HEK293 (cell line): ENCODE results near the gene MID1IP1.

Source experiments
- CTCF ChIA-PET: fragments of 350-600 bp; formaldehyde crosslinking; extraction: SDS; loops from one replicate; lab custom pipeline; 2021; ENCODE audit warnings: antibody characterized with exemption; lab: Yijun Ruan, JAX
- POLR2A ChIA-PET: fragments of 300-600 bp; formaldehyde crosslinking; extraction: SDS; loops from one replicate; lab custom pipeline; 2020; ENCODE audit warnings: antibody characterized with exemption, inconsistent platforms; lab: Yijun Ruan, JAX
- H3K27ac ChIP-seq: fragments of 200-500 bp; sonication (Bioruptor generic); 2 replicates; pipeline ENCODE4 v1.5.1; 2014; ENCODE audit warnings: low read depth, low read length, control low read depth, inconsistent platforms; ENCODE audit errors: extremely low read depth
- H3K36me3 ChIP-seq, 2 experiments: fragments of 200-500 bp in 1 of 2; sonication (Bioruptor generic) in 1 of 2; 1 replicate in 1 of 2; 2 replicates in 1 of 2; pipeline ENCODE4 v1.5.1; 2014 to 2017; ENCODE audit warnings: inconsistent platforms in 2 of 2, low read length in 2 of 2; ENCODE audit not compliant: control insufficient read depth in 2 of 2, insufficient read depth in 1 of 2
- H3K4me1 ChIP-seq: fragments of 200-500 bp; sonication (Bioruptor generic); 2 replicates; pipeline ENCODE4 v1.5.1; 2014; ENCODE audit warnings: mild to moderate bottlenecking, low read length, inconsistent platforms; ENCODE audit not compliant: control insufficient read depth, insufficient read depth
- H3K4me3 ChIP-seq: 2 replicates; pipeline ENCODE4 v1.5.1; 2011; ENCODE audit warnings: low read depth, mild to moderate bottlenecking, control low read depth, low read length, moderate library complexity
- H3K9me3 ChIP-seq: fragments of 200-500 bp; sonication (Bioruptor generic); 2 replicates; pipeline ENCODE4 v1.5.1; 2014; ENCODE audit warnings: low read depth, low read length, inconsistent platforms; ENCODE audit not compliant: control insufficient read depth, insufficient read depth
- GLIS1 ChIP-seq: fragments of 450-650 bp; formaldehyde crosslinking; IDR thresholded peaks from 2 replicates; pipeline ENCODE4 v1.5.1; 2016; ENCODE audit warnings: missing biosample characterization, missing genetic modification characterization
- HOXA7 ChIP-seq: sonication (generic); formaldehyde crosslinking; IDR thresholded peaks from 2 replicates; pipeline ENCODE4 v1.8.1; 2022; ENCODE audit warnings: missing genetic modification reagents, borderline replicate concordance
- WT1 ChIP-seq: fragments of 450-650 bp; formaldehyde crosslinking; IDR thresholded peaks from 2 replicates; pipeline ENCODE4 v1.5.1; 2016; ENCODE audit warnings: missing biosample characterization, missing genetic modification characterization
- ZNF132 ChIP-seq: fragments of 450-650 bp; formaldehyde crosslinking; IDR thresholded peaks from 2 replicates; pipeline ENCODE4 v1.5.1; 2017; ENCODE audit warnings: missing biosample characterization, missing genetic modification characterization, borderline replicate concordance
- ZNF138 ChIP-seq: fragments of 450-650 bp; formaldehyde crosslinking; IDR thresholded peaks from 2 replicates; pipeline ENCODE4 v1.5.1; 2016; ENCODE audit warnings: missing biosample characterization, missing genetic modification characterization, borderline replicate concordance
- ZNF155 ChIP-seq: fragments of 450-650 bp; formaldehyde crosslinking; IDR thresholded peaks from 2 replicates; pipeline ENCODE4 v1.5.1; 2016; ENCODE audit warnings: missing biosample characterization, missing genetic modification characterization
- ZNF48 ChIP-seq: fragments of 450-650 bp; formaldehyde crosslinking; IDR thresholded peaks from 2 replicates; pipeline ENCODE4 v1.5.1; 2016; ENCODE audit warnings: missing biosample characterization, missing genetic modification characterization
- ZNF549 ChIP-seq: fragments of 450-650 bp; IDR thresholded peaks from 2 replicates; pipeline ENCODE4 v1.5.1; 2018; ENCODE audit warnings: missing biosample characterization, missing genetic modification characterization, mild to moderate bottlenecking, inconsistent platforms, moderate library complexity
- ZNF792 ChIP-seq: fragments of 450-650 bp; formaldehyde crosslinking; IDR thresholded peaks from 2 replicates; pipeline ENCODE4 v1.5.1; 2016; ENCODE audit warnings: missing biosample characterization, missing genetic modification characterization
- TF ChIP-seq, protein P1 (sequence below): fragments of 450-650 bp; formaldehyde crosslinking; IDR thresholded peaks from 2 replicates; pipeline ENCODE4 v1.5.1; 2017; ENCODE audit warnings: missing biosample characterization, missing genetic modification characterization
- TF ChIP-seq, protein P2 (sequence below): fragments of 450-650 bp; IDR thresholded peaks from 2 replicates; pipeline ENCODE4 v1.5.1; 2018; ENCODE audit warnings: missing biosample characterization, missing genetic modification characterization
- TF ChIP-seq, protein P3 (sequence below): fragments of 450-650 bp; formaldehyde crosslinking; IDR thresholded peaks from 2 replicates; pipeline ENCODE4 v1.5.0; 2017; ENCODE audit warnings: missing biosample characterization, missing genetic modification characterization, borderline replicate concordance
- TF ChIP-seq, protein P4 (sequence below): fragments of 450-650 bp; formaldehyde crosslinking; IDR thresholded peaks from 2 replicates; pipeline ENCODE4 v1.5.1; 2016; ENCODE audit warnings: missing biosample characterization, missing genetic modification characterization
- TF ChIP-seq, protein P5 (sequence below): fragments of 450-650 bp; IDR thresholded peaks from 2 replicates; pipeline ENCODE4 v1.5.1; 2018; ENCODE audit warnings: missing biosample characterization, mild to moderate bottlenecking, missing genetic modification characterization
- TF ChIP-seq, protein P6 (sequence below): fragments of 450-650 bp; formaldehyde crosslinking; IDR thresholded peaks from 2 replicates; pipeline ENCODE4 v1.5.1; 2016; ENCODE audit warnings: missing biosample characterization, missing genetic modification characterization

MID1IP1 gene

DNA sequence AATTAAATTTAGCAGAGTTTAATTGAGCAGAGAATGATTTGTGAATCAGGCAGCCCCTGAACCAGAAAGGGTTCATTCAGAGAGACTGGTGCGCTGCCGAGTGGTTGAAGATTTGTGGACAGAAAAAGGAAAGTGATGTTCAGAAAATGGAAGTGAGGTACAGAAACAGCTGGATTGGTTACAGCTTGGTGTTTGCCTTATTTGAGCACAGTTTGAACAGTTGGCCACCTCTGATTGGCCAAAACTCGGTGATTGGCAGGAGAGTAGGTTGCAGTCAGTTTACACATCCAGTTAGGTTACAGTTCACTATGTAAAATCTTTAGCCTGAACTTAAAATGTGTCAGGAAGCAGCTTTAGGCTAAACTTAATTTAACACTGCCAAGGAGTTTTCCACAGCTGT lies 14.9 kb downstream of the MID1IP1 start (continued):
- TF ChIP-seq, protein P1, sequence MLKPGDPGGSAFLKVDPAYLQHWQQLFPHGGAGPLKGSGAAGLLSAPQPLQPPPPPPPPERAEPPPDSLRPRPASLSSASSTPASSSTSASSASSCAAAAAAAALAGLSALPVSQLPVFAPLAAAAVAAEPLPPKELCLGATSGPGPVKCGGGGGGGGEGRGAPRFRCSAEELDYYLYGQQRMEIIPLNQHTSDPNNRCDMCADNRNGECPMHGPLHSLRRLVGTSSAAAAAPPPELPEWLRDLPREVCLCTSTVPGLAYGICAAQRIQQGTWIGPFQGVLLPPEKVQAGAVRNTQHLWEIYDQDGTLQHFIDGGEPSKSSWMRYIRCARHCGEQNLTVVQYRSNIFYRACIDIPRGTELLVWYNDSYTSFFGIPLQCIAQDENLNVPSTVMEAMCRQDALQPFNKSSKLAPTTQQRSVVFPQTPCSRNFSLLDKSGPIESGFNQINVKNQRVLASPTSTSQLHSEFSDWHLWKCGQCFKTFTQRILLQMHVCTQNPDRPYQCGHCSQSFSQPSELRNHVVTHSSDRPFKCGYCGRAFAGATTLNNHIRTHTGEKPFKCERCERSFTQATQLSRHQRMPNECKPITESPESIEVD (tag by site-specific recombination): no peak
- TF ChIP-seq HOXA7 (CRISPR knock-in tag): no peak
- no peak for TF ChIP-seq ZNF48 (tag by site-specific recombination)
- TF ChIP-seq, protein P2, sequence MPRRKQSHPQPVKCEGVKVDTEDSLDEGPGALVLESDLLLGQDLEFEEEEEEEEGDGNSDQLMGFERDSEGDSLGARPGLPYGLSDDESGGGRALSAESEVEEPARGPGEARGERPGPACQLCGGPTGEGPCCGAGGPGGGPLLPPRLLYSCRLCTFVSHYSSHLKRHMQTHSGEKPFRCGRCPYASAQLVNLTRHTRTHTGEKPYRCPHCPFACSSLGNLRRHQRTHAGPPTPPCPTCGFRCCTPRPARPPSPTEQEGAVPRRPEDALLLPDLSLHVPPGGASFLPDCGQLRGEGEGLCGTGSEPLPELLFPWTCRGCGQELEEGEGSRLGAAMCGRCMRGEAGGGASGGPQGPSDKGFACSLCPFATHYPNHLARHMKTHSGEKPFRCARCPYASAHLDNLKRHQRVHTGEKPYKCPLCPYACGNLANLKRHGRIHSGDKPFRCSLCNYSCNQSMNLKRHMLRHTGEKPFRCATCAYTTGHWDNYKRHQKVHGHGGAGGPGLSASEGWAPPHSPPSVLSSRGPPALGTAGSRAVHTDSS (tag by site-specific recombination): no peak
- TF ChIP-seq WT1 (tag by site-specific recombination): no peak
- no peak for TF ChIP-seq ZNF549 (tag by site-specific recombination)
- TF ChIP-seq, protein P3, sequence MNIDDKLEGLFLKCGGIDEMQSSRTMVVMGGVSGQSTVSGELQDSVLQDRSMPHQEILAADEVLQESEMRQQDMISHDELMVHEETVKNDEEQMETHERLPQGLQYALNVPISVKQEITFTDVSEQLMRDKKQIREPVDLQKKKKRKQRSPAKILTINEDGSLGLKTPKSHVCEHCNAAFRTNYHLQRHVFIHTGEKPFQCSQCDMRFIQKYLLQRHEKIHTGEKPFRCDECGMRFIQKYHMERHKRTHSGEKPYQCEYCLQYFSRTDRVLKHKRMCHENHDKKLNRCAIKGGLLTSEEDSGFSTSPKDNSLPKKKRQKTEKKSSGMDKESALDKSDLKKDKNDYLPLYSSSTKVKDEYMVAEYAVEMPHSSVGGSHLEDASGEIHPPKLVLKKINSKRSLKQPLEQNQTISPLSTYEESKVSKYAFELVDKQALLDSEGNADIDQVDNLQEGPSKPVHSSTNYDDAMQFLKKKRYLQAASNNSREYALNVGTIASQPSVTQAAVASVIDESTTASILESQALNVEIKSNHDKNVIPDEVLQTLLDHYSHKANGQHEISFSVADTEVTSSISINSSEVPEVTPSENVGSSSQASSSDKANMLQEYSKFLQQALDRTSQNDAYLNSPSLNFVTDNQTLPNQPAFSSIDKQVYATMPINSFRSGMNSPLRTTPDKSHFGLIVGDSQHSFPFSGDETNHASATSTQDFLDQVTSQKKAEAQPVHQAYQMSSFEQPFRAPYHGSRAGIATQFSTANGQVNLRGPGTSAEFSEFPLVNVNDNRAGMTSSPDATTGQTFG (tag by site-specific recombination): no peak
- no peak for TF ChIP-seq ZNF138 (tag by site-specific recombination)
- TF ChIP-seq, protein P4, sequence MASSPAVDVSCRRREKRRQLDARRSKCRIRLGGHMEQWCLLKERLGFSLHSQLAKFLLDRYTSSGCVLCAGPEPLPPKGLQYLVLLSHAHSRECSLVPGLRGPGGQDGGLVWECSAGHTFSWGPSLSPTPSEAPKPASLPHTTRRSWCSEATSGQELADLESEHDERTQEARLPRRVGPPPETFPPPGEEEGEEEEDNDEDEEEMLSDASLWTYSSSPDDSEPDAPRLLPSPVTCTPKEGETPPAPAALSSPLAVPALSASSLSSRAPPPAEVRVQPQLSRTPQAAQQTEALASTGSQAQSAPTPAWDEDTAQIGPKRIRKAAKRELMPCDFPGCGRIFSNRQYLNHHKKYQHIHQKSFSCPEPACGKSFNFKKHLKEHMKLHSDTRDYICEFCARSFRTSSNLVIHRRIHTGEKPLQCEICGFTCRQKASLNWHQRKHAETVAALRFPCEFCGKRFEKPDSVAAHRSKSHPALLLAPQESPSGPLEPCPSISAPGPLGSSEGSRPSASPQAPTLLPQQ (tag by site-specific recombination): no peak
- no peak for TF ChIP-seq ZNF792 (tag by site-specific recombination)
- no peak for TF ChIP-seq ZNF132 (tag by site-specific recombination)
- TF ChIP-seq, protein P5, sequence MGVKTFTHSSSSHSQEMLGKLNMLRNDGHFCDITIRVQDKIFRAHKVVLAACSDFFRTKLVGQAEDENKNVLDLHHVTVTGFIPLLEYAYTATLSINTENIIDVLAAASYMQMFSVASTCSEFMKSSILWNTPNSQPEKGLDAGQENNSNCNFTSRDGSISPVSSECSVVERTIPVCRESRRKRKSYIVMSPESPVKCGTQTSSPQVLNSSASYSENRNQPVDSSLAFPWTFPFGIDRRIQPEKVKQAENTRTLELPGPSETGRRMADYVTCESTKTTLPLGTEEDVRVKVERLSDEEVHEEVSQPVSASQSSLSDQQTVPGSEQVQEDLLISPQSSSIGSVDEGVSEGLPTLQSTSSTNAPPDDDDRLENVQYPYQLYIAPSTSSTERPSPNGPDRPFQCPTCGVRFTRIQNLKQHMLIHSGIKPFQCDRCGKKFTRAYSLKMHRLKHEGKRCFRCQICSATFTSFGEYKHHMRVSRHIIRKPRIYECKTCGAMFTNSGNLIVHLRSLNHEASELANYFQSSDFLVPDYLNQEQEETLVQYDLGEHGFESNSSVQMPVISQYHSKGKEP (tag by site-specific recombination): no peak
- TF ChIP-seq, protein P6, sequence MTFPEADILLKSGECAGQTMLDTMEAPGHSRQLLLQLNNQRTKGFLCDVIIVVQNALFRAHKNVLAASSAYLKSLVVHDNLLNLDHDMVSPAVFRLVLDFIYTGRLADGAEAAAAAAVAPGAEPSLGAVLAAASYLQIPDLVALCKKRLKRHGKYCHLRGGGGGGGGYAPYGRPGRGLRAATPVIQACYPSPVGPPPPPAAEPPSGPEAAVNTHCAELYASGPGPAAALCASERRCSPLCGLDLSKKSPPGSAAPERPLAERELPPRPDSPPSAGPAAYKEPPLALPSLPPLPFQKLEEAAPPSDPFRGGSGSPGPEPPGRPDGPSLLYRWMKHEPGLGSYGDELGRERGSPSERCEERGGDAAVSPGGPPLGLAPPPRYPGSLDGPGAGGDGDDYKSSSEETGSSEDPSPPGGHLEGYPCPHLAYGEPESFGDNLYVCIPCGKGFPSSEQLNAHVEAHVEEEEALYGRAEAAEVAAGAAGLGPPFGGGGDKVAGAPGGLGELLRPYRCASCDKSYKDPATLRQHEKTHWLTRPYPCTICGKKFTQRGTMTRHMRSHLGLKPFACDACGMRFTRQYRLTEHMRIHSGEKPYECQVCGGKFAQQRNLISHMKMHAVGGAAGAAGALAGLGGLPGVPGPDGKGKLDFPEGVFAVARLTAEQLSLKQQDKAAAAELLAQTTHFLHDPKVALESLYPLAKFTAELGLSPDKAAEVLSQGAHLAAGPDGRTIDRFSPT (tag by site-specific recombination): no peak

DNA sequence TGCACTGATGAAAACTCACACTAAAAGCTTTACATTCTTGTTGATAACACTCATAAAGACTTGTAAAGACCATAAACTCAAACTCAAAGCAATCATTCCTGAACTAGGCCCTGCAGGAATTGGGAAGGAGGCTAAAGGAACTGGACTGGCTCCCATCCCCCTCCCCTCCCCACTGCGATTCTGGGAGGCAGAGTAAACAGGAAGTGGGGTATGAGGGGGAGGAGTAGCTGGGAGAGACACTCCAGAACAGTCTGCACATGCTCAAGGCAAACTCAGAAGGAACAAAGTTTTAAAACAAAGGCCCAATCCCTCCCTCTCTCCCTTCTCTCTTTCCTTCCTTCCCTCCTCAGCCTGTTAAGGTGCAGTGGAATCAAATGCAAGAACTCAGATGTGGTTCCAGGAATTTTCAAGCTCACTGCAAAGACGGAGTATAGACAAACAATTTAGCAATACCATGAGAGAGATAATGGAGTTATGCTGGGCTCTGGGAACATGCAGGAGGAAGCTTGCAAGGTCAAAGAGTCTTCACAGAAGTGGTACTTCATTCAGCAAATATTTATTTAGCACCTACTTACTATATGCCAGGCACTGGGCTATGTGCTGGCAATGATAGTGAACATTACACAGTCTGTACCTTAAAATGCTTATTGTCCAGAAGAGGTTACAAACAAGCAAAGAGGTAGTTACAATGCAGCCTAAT lies 15.9 kb downstream of the MID1IP1 start:
- no peaks in the 10 kb centered on the region for H3K4me1 ChIP-seq
- H3K27ac ChIP-seq: no peak overlapping the region
- POLR2A ChIA-PET: interaction anchor here (0.7 to 1.5 kb wide), 3 partner anchors 10 to 870 kb away, joined by 3 read pairs; partner anchors contain the start of gene MID1IP1
- no peaks in the 10 kb centered on the region for H3K9me3 ChIP-seq
- CTCF ChIA-PET: interaction anchor here (0.6 to 0.7 kb wide), 2 partner anchors 332 to 1418 kb away, joined by 3 to 4 read pairs; no protein-coding TSS in a partner anchor
- TF ChIP-seq GLIS1 (tag by site-specific recombination): peak; percentile 66
- no peak for TF ChIP-seq ZNF155 (tag by site-specific recombination)
- no peak for TF ChIP-seq ZNF132 (tag by site-specific recombination)
- H3K36me3 ChIP-seq: no peaks in the 10 kb centered on the region
- H3K4me3 ChIP-seq: no peak overlapping the region
